Central memory CD8-positive, alpha-beta T cell (primary cell): ENCODE data around the gene MYO16.
"Not testable (repeated sequence)": the region's sequence is repeated elsewhere in the genome, so short reads cannot be mapped to it uniquely, and the experiment has no call there.

Experiments
- ATAC-seq: fragments of 150-1000 bp; cut with Tn5 transposase; replicated peaks from 2 replicates; pipeline ENCODE4 v1.10.0; 2022; ENCODE audit warnings: mild to moderate bottlenecking, moderate FRiP score, moderate number of reproducible peaks; ENCODE audit not compliant: poor library complexity, severe bottlenecking; ENCODE audit errors: extremely low read depth
- DNase-seq, 2 donors: peaks; one replicate each; pipeline ENCODE4 v3.0.0; 2021; ENCODE audit warnings: low spot score in 2 of 2
- H3K27ac Mint-ChIP-seq: one replicate; pipeline ENCODE4 v1.8.0; 2022; ENCODE audit warnings: low read depth, mild to moderate bottlenecking, moderate library complexity, mixed read lengths
- H3K27me3 Mint-ChIP-seq: one replicate; pipeline ENCODE4 v1.8.0; 2022; ENCODE audit warnings: mixed read lengths
- H3K36me3 Mint-ChIP-seq: one replicate; pipeline ENCODE4 v1.8.0; 2022; ENCODE audit warnings: mild to moderate bottlenecking, moderate library complexity, mixed read lengths; ENCODE audit not compliant: insufficient read depth
- H3K4me1 Mint-ChIP-seq: one replicate; pipeline ENCODE4 v1.8.0; 2022; ENCODE audit warnings: mixed read lengths
- H3K4me3 Mint-ChIP-seq: one replicate; pipeline ENCODE4 v1.8.0; 2022; ENCODE audit warnings: mild to moderate bottlenecking, moderate library complexity, mixed read lengths
- H3K9me3 Mint-ChIP-seq: one replicate; pipeline ENCODE4 v1.8.0; 2022; ENCODE audit warnings: mixed read lengths

Gene MYO16

DNA sequence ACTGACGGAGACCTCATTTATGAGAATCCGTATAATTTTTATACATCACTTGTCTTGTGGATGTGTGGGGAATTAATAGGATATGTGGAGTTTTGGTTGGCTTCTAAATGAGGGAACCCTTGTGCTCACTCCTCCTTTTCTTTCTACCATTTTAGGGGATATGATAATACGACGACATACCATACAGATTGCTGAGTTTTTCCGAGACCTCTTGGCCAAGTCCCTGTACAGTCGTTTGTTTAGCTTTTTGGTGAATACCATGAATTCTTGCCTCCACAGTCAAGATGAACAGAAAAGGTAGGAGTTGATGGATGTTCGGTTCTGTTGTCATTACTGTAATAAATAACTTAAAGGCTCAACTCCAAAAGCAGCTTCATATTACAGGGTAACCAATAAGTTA lies 335.2 kb downstream of the MYO16 start:
- no peaks in the 10 kb centered on the region for H3K36me3 Mint-ChIP-seq
- no peak for DNase-seq
- no peak for ATAC-seq
- no peaks in the 10 kb centered on the region for H3K9me3 Mint-ChIP-seq
- no peak overlapping the region for H3K27ac Mint-ChIP-seq
- H3K27me3 Mint-ChIP-seq, result no peaks in the 10 kb centered on the region
- H3K4me1 Mint-ChIP-seq, result no peaks in the 10 kb centered on the region
- no peak overlapping the region for H3K4me3 Mint-ChIP-seq

DNA sequence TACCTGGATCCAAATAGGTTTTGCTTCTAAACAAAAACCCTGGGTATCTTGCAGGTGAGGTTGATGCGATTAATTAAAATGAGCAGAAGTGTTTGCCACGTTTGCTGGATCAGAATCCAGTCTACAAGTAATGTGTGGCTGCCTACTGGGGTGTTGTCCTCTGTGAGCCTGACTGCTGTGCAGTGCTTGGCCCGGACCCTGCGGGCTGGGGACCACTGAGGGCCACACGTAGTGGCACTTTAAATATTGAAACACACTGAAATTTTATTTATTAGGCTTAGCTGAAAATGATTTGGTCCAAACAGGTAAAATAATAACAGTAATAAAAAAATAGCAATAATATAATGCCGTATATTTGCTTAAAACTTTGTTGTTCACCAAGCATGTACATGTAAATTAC lies 338.0 kb downstream of the MYO16 start:
- Mint-ChIP-seq H3K27ac (no peak overlapping the region), H3K27me3 (no peaks in the 10 kb centered on the region), H3K4me1 (no peaks in the 10 kb centered on the region), H3K4me3 (no peak overlapping the region), H3K36me3 (no peaks in the 10 kb centered on the region), H3K9me3 (no peaks in the 10 kb centered on the region)
- no peak for ATAC-seq
- no peak for DNase-seq

DNA sequence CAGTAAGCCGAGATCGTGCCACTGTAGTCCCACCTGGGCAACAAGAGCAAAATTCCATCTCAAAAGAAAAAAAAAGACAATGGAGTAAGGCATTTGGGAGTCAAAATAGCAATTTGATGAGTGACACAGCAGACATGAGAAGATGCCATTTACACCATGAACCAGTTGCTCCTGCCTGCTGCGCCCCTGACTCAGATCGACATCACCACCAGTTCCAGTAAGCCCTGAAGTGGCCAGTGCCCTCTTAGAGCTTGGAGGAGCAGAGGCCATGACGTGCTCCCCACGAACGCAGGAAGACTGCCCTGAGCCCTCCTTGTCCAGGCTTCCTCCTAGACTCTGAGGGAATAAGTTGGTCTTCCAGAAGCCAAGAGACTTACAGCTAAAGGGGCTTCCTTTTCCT lies 339.2 kb downstream of the MYO16 start:
- Mint-ChIP-seq H3K27me3 (no peaks in the 10 kb centered on the region), H3K4me1 (no peaks in the 10 kb centered on the region), H3K9me3 (no peaks in the 10 kb centered on the region), H3K27ac (no peak overlapping the region), H3K4me3 (no peak overlapping the region), H3K36me3 (no peaks in the 10 kb centered on the region)
- ATAC-seq (no peak), DNase-seq (no peak)

DNA sequence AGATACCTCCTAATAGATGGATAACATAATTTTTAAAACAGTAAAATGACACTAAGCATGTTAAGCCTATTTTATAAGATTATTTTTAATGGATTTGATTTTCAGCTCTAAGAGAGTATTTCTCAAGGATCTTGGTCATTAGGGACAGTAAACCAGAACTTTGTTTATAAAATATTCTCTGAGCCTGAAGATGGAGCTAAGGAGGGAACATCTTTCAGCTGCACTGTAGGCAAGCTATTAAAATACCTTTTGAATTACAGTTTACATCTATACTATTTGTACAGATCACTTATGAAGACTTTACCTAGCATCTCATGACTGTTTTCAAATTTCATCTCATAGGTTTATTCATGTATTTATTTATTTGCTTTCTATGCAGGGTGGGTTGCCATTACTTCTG lies 345.3 kb downstream of the MYO16 start:
- no peaks in the 10 kb centered on the region for H3K4me1 Mint-ChIP-seq
- no peaks in the 10 kb centered on the region for H3K9me3 Mint-ChIP-seq
- H3K4me3 Mint-ChIP-seq, result no peak overlapping the region
- H3K36me3 Mint-ChIP-seq, result no peaks in the 10 kb centered on the region
- DNase-seq, result no peak
- H3K27ac Mint-ChIP-seq, result no peak overlapping the region
- H3K27me3 Mint-ChIP-seq, result no peaks in the 10 kb centered on the region
- no peak for ATAC-seq

DNA sequence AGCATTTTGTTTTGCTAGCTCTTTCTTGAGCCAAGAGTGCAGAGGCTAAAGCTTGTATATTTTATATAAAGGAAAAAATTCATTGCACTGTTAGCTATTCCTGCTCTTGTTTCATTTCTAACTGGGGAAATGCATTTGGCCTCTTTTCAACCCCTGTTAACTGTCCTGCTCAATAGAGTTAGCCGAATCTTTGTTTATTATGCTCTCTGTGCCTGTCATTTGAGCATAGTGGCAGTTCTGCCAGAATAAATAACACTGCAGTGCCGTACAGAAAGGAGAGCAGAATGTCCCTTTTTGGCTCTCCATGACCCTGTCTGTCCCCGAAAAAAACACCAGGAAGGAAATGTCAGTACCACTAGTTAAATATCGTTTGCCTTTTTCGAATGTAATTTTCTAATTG lies 350.8 kb downstream of the MYO16 start:
- Mint-ChIP-seq H3K4me3 (no peak overlapping the region), H3K27me3 (no peaks in the 10 kb centered on the region), H3K27ac (no peak overlapping the region), H3K9me3 (no peaks in the 10 kb centered on the region), H3K36me3 (no peaks in the 10 kb centered on the region), H3K4me1 (no peaks in the 10 kb centered on the region)
- ATAC-seq, result no peak
- DNase-seq, result no peak

DNA sequence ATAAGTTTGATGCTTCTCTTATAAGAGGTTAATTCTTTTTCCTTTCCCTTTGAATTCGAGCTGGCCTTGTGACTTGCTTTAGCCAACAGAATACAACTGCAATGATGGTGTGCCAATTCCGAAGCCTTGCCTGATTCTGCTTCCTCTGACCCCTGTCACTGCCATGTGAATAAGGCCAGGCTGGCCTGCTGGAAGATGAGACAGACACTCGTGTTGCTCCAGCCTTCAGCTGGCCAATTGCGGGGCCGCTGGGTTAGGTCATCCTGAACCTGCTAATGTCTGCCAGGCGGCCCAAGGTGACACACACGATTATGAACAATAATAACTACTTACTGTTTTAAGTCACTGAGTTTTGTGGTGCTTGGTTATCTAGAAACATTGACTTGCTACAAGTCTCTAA lies 352.0 kb downstream of the MYO16 start:
- ATAC-seq (no peak), DNase-seq (no peak)
- no peaks in the 10 kb centered on the region for H3K27me3 Mint-ChIP-seq
- no peaks in the 10 kb centered on the region for H3K36me3 Mint-ChIP-seq
- H3K9me3 Mint-ChIP-seq, result peaks cover 6% of the 10 kb centered on the region
- no peak overlapping the region for H3K4me3 Mint-ChIP-seq
- no peaks in the 10 kb centered on the region for H3K4me1 Mint-ChIP-seq
- H3K27ac Mint-ChIP-seq, result no peak overlapping the region

DNA sequence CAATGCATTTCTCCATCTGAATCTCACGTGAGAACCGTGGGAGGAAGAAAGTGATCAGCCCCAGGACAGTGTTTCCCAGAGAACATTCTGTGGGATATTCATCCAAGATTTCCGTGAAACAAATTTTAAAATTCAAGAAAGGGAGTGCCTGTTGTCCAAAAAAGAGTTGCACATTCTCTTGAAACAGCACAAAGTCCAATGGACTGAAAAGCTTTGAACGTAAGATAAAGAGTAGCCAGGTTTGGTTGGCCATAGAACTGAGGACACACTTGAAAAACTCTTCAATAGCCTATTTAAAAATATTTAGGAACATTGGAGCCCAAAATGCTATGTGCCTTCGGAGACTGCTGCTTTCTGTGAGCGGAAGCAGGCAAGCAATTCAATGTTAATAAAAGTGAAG lies 353.9 kb downstream of the MYO16 start:
- ATAC-seq (no peak), DNase-seq (no peak)
- no peaks in the 10 kb centered on the region for H3K27me3 Mint-ChIP-seq
- no peaks in the 10 kb centered on the region for H3K4me1 Mint-ChIP-seq
- H3K9me3 Mint-ChIP-seq, result peaks cover 6% of the 10 kb centered on the region
- no peak overlapping the region for H3K27ac Mint-ChIP-seq
- H3K36me3 Mint-ChIP-seq, result no peaks in the 10 kb centered on the region
- no peak overlapping the region for H3K4me3 Mint-ChIP-seq

- Mint-ChIP-seq H3K27ac (no peak overlapping the region), H3K9me3 (peaks cover 6% of the 10 kb centered on the region), H3K4me1 (no peaks in the 10 kb centered on the region), H3K27me3 (no peaks in the 10 kb centered on the region), H3K4me3 (no peak overlapping the region), H3K36me3 (no peaks in the 10 kb centered on the region)
- no peak for DNase-seq
- ATAC-seq, result no peak
Measured at GRCh38 chr13:108984251-108984920, 355.0 kb downstream of the MYO16 start.

DNA sequence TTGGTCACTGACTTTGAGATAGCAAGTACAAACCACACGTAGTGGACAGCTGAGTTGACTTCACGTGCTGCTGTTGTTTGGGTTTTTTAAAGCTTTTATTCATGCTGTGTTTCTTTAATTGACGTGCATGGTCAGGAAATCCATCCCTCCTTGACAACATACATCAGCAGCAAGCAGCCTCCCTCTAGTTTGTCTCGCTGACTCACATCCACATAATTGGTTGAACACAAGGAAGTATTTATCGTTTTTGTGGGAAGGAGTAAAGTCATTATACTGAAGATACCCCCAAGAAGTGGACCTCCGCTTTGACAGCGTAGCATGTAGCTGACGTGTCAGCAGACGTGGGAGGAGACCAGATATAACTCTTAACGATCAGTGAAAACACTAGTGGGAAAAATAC lies 355.8 kb downstream of the MYO16 start:
- H3K36me3 Mint-ChIP-seq, result no peaks in the 10 kb centered on the region
- H3K27ac Mint-ChIP-seq, result no peak overlapping the region
- no peaks in the 10 kb centered on the region for H3K4me1 Mint-ChIP-seq
- H3K27me3 Mint-ChIP-seq, result no peaks in the 10 kb centered on the region
- ATAC-seq (no peak), DNase-seq (no peak)
- no peak overlapping the region for H3K4me3 Mint-ChIP-seq
- peaks cover 6% of the 10 kb centered on the region for H3K9me3 Mint-ChIP-seq

- Mint-ChIP-seq H3K9me3 (peaks cover 6% of the 10 kb centered on the region), H3K27ac (no peak overlapping the region), H3K4me1 (no peaks in the 10 kb centered on the region), H3K4me3 (no peak overlapping the region), H3K36me3 (no peaks in the 10 kb centered on the region), H3K27me3 (no peaks in the 10 kb centered on the region)
- ATAC-seq (no peak), DNase-seq (no peak)
Measured at GRCh38 chr13:108987517-108987916, 358.1 kb downstream of the MYO16 start.

DNA sequence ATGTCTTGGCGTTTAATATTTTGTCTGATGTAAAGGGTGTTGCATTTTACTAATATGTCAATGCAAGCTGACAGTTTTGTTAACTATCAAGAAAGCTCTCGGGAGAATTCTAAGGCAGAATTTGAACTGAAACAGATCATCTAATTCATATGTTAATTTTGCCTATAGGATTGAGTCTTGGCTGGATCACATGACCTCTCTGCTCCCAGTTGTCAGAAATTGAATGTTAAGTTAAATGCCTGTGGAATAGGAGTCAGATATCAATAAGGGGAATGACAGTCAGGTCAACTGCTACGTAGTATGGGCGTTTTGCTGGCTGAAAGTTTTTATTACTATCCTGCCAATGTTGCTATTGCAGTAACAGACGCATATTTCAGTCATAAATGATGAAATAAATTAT lies 358.5 kb downstream of the MYO16 start:
- no peaks in the 10 kb centered on the region for H3K4me1 Mint-ChIP-seq
- peaks cover 6% of the 10 kb centered on the region for H3K9me3 Mint-ChIP-seq
- no peaks in the 10 kb centered on the region for H3K27me3 Mint-ChIP-seq
- ATAC-seq, result no peak
- H3K4me3 Mint-ChIP-seq, result no peak overlapping the region
- H3K27ac Mint-ChIP-seq, result no peak overlapping the region
- no peak for DNase-seq
- H3K36me3 Mint-ChIP-seq, result no peaks in the 10 kb centered on the region

GRCh38 chr13:108991416-108991815 lies 362.0 kb downstream of the MYO16 start:
- not testable (repeated sequence) for H3K4me3 Mint-ChIP-seq, DNase-seq, H3K36me3 Mint-ChIP-seq, ATAC-seq, H3K4me1 Mint-ChIP-seq, H3K27ac Mint-ChIP-seq, H3K27me3 Mint-ChIP-seq, H3K9me3 Mint-ChIP-seq

- Mint-ChIP-seq H3K4me1 (no peaks in the 10 kb centered on the region), H3K27ac (no peak overlapping the region), H3K9me3 (peaks cover 6% of the 10 kb centered on the region), H3K4me3 (no peak overlapping the region), H3K36me3 (no peaks in the 10 kb centered on the region), H3K27me3 (no peaks in the 10 kb centered on the region)
- DNase-seq (no peak), ATAC-seq (no peak)
Measured at GRCh38 chr13:108993346-108993745, 363.9 kb downstream of the MYO16 start.

DNA sequence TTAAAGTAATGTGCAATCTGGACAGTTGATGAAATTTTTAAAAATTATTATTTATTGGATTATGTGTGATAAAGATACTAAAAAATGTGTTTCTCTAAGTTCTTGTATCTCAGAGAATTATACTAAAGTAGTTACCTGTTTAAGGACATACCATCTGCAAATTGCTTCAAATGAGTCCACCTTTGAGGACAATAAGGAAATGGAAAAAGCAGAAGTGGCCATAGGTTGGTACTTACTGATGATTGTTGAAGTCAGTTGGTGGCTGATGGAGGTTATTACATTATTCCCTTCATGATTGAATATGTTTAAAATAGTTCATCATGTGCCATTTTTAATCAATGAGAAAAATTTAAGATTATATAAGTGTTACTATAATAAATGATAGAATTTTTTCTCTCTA lies 367.0 kb downstream of the MYO16 start:
- no peak overlapping the region for H3K27ac Mint-ChIP-seq
- H3K36me3 Mint-ChIP-seq, result no peaks in the 10 kb centered on the region
- H3K4me1 Mint-ChIP-seq, result no peaks in the 10 kb centered on the region
- peaks cover 6% of the 10 kb centered on the region for H3K9me3 Mint-ChIP-seq
- no peaks in the 10 kb centered on the region for H3K27me3 Mint-ChIP-seq
- ATAC-seq (no peak), DNase-seq (no peak)
- no peak overlapping the region for H3K4me3 Mint-ChIP-seq
